Hematopoietic multipotent progenitor cell treated with erythropoietin and hydrocortisone succinate and interleukin-3 and kit ligand, for 6 days (in vitro differentiated cells): ENCODE results near the gene GPC5.

Experiments
- DNase-seq: peaks from one replicate; pipeline ENCODE4 v3.0.0-alpha.2; 2015

Gene GPC5

GRCh38 chr13:92307752-92308151, 909.3 kb downstream of the GPC5 start:
- no peak for DNase-seq

GRCh38 chr13:92312823-92313222, 914.4 kb downstream of the GPC5 start:
- DNase-seq: no peak

- no peak for DNase-seq
Measured at GRCh38 chr13:92313382-92313781, 915.0 kb downstream of the GPC5 start.

- no peak for DNase-seq
Measured at GRCh38 chr13:92315265-92315664, 916.8 kb downstream of the GPC5 start.

- DNase-seq: no peak
Measured at GRCh38 chr13:92316030-92316429, 917.6 kb downstream of the GPC5 start.

GRCh38 chr13:92317066-92317465, 918.6 kb downstream of the GPC5 start:
- DNase-seq: no peak

- DNase-seq: no peak
Measured at GRCh38 chr13:92320323-92320722, 921.9 kb downstream of the GPC5 start.

- DNase-seq: no peak
Measured at GRCh38 chr13:92321174-92321573, 922.8 kb downstream of the GPC5 start.

GRCh38 chr13:92345627-92346026, 947.2 kb downstream of the GPC5 start:
- DNase-seq: no peak

- no peak for DNase-seq
Measured at GRCh38 chr13:92346046-92346445, 947.6 kb downstream of the GPC5 start.

GRCh38 chr13:92354583-92354982, 956.2 kb downstream of the GPC5 start:
- no peak for DNase-seq

- peak; percentile 2 for DNase-seq
Measured at GRCh38 chr13:92355213-92355612, 956.8 kb downstream of the GPC5 start.

GRCh38 chr13:92362717-92363116, 964.3 kb downstream of the GPC5 start:
- DNase-seq: no peak

- DNase-seq: no peak
Measured at GRCh38 chr13:92365904-92366303, 967.5 kb downstream of the GPC5 start.

GRCh38 chr13:92377396-92377795, 979.0 kb downstream of the GPC5 start:
- DNase-seq: no peak

GRCh38 chr13:92379371-92379770, 981.0 kb downstream of the GPC5 start:
- DNase-seq: peak; percentile 11

GRCh38 chr13:92384410-92384809, 986.0 kb downstream of the GPC5 start:
- DNase-seq: no peak

GRCh38 chr13:92387245-92387644, 988.8 kb downstream of the GPC5 start:
- DNase-seq: no peak

GRCh38 chr13:92390217-92390616, 991.8 kb downstream of the GPC5 start:
- DNase-seq: no peak

GRCh38 chr13:92403606-92404005, 1005.2 kb downstream of the GPC5 start:
- DNase-seq: no peak

- no peak for DNase-seq
Measured at GRCh38 chr13:92407858-92408257, 1009.4 kb downstream of the GPC5 start.

GRCh38 chr13:92412481-92412880, 1014.1 kb downstream of the GPC5 start:
- no peak for DNase-seq

GRCh38 chr13:92412996-92413395, 1014.6 kb downstream of the GPC5 start:
- no peak for DNase-seq

- no peak for DNase-seq
Measured at GRCh38 chr13:92413452-92413851, 1015.0 kb downstream of the GPC5 start.

- DNase-seq: no peak
Measured at GRCh38 chr13:92414851-92415250, 1016.4 kb downstream of the GPC5 start.

- no peak for DNase-seq
Measured at GRCh38 chr13:92415781-92416180, 1017.4 kb downstream of the GPC5 start.
